ENCODE results near the gene CTTNBP2. TPM values are rescaled to one million over a fixed set of nuclear protein-coding genes. Genes with fewer than 3 reads are reported as not detected.

CTTNBP2 gene
- total and polyA plus RNA-seq, 10 of the 15 experiments (the other 5 are each of a cell fraction or from before 2014, with no cell fraction given) = 0.04 to 0.43 TPM; not detected in 8

GRCh38 chr7:117667456-117667855 lies 205.8 kb downstream of the CTTNBP2 start (continued):
- TF ChIP-seq, protein P1, sequence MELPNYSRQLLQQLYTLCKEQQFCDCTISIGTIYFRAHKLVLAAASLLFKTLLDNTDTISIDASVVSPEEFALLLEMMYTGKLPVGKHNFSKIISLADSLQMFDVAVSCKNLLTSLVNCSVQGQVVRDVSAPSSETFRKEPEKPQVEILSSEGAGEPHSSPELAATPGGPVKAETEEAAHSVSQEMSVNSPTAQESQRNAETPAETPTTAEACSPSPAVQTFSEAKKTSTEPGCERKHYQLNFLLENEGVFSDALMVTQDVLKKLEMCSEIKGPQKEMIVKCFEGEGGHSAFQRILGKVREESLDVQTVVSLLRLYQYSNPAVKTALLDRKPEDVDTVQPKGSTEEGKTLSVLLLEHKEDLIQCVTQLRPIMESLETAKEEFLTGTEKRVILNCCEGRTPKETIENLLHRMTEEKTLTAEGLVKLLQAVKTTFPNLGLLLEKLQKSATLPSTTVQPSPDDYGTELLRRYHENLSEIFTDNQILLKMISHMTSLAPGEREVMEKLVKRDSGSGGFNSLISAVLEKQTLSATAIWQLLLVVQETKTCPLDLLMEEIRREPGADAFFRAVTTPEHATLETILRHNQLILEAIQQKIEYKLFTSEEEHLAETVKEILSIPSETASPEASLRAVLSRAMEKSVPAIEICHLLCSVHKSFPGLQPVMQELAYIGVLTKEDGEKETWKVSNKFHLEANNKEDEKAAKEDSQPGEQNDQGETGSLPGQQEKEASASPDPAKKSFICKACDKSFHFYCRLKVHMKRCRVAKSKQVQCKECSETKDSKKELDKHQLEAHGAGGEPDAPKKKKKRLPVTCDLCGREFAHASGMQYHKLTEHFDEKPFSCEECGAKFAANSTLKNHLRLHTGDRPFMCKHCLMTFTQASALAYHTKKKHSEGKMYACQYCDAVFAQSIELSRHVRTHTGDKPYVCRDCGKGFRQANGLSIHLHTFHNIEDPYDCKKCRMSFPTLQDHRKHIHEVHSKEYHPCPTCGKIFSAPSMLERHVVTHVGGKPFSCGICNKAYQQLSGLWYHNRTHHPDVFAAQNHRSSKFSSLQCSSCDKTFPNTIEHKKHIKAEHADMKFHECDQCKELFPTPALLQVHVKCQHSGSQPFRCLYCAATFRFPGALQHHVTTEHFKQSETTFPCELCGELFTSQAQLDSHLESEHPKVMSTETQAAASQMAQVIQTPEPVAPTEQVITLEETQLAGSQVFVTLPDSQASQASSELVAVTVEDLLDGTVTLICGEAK (IDR thresholded peaks at IDR 0.05; ENCODE audit: borderline replicate concordance) = no peak

DNA sequence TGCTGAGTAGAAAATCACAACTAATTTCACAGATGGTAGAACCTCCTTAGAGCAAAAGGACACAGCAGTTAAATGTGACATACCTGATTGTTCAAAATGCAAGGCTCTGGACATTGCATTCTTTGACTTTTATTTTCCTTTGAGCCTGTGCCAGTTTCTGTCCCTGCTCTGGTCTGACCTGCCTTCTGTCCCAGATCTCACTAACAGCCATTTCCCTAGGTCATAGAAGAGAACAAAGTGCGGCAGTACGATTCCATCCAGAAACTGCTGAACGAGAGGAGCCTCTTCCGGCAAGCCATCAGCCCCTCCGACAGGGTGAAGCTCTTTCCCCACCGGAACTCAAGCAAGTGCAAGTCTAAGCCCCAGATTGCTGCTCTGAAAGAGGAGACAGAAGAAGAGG lies 206.6 kb downstream of the CTTNBP2 start:
- CTCF ChIA-PET = interaction anchor here (1.8 to 3.3 kb wide), 3 partner anchors 10 to 266 kb away, joined by 6 to 15 read pairs (median 10); no protein-coding TSS in a partner anchor
- Histone ChIP-seq H3K4me3 (no peak overlapping the region), H3K27me3 (replicated peaks in 1 of 2; ENCODE audit: control insufficient read depth in 2 of 2, insufficient read depth in 2 of 2, low read length in 1 of 2) (no peaks in the 10 kb centered on the region; a peak in 1 of 4 replicates), H3K9me3 (replicated peaks; ENCODE audit: control insufficient read depth, insufficient read depth, low read length) (no peaks in the 10 kb centered on the region), H2AFZ (ENCODE audit: control insufficient read depth, low read depth, low read length) (no peak overlapping the region), H3K27ac (ENCODE audit: control insufficient read depth, insufficient read depth) (no peak overlapping the region), H3K9ac (ENCODE audit: control insufficient read depth, insufficient read depth, low read length) (no peak overlapping the region), H3K4me2 (ENCODE audit: control insufficient read depth, insufficient read depth) (no peak overlapping the region), H3K79me2 (ENCODE audit: control insufficient read depth, insufficient read depth, low read length) (no peaks in the 10 kb centered on the region), H3K4me1 (ENCODE audit: control insufficient read depth, insufficient read depth, low read length) (no peaks in the 10 kb centered on the region), H3K36me3 (ENCODE audit: control insufficient read depth in 2 of 2, insufficient read depth in 2 of 2, low read length in 1 of 2) (no peaks in the 10 kb centered on the region), H4K20me1 (ENCODE audit: control insufficient read depth, insufficient read depth) (no peaks in the 10 kb centered on the region)
- WGBS (ENCODE audit: insufficient coverage, insufficient replicate concordance, low lambda C conversion rate, missing lambda C conversion rate) = 43% methylated on average over 6 of the region's 6 CpGs
- RAD21 ChIA-PET (ENCODE audit: unreplicated experiment) = interaction anchor here (1.1 kb wide), 1 partner anchor 208 kb away, joined by 4 read pairs; no protein-coding TSS in a partner anchor
- SMC1A ChIA-PET (ENCODE audit: uncharacterized antibody, unreplicated experiment) = interaction anchor here (0.6 to 0.9 kb wide), 3 partner anchors 74 to 293 kb away, joined by 3 read pairs; no protein-coding TSS in a partner anchor
- ATAC-seq = no peak
- POLR2A ChIA-PET = no interaction called here
- TF ChIP-seq HCFC1 (IDR thresholded peaks at IDR 0.05; ENCODE audit: low read length) = no peak
- no peak for TF ChIP-seq HSF1 (IDR thresholded peaks at IDR 0.05; ENCODE audit: low read depth, low read length)
- no peak for TF ChIP-seq SUPT20H (IDR thresholded peaks at IDR 0.05; ENCODE audit: borderline replicate concordance, control insufficient read depth, low read depth, low read length)
- no peak for TF ChIP-seq TARDBP (IDR thresholded peaks at IDR 0.05; ENCODE audit: borderline replicate concordance)
- no peak for TF ChIP-seq EED (IDR thresholded peaks at IDR 0.05; ENCODE audit: low read depth)
- TF ChIP-seq NBN (IDR thresholded peaks at IDR 0.05) = no peak
- no peak for TF ChIP-seq CHD2 (IDR thresholded peaks at IDR 0.05; ENCODE audit: borderline replicate concordance, low read depth, low read length)
- TF ChIP-seq ESRRA (IDR thresholded peaks at IDR 0.05; ENCODE audit: low read length) = no peak
- TF ChIP-seq ATF2 (IDR thresholded peaks at IDR 0.05; ENCODE audit: low read length) = no peak
- no peak for TF ChIP-seq ZZZ3 (IDR thresholded peaks at IDR 0.05; ENCODE audit: control insufficient read depth, insufficient read length, low read depth)
- no peak for TF ChIP-seq CHD1 (IDR thresholded peaks at IDR 0.05; ENCODE audit: low read depth, low read length)
- TF ChIP-seq WRNIP1 (IDR thresholded peaks at IDR 0.05; ENCODE audit: borderline replicate concordance, low read depth, low read length) = no peak
- no peak for FAIRE-seq
- intact Hi-C loops (cut with micrococcal nuclease; ENCODE audit: unreplicated experiment) = no loop called here
- no peak for DNase-seq (ENCODE audit: low read depth, low spot score)
- in situ Hi-C loops (cut with MboI) = no loop called here
- BruUV-seq (replicated peaks) = no TSS peak
